Karpas-422 (cell line): ENCODE data around the gene LIN28A. TPM values are rescaled to one million over a fixed set of nuclear protein-coding genes. Genes with fewer than 3 reads are reported as not detected.

Experiments
- DNase-seq: peaks from one replicate; pipeline ENCODE4 v3.0.0-alpha.2; 2015
- H2AFZ ChIP-seq: fragments of 200-600 bp; sonication (generic); 2 replicates; pipeline ENCODE4 v1.6.1; 2014; ENCODE audit warnings: antibody characterized with exemption, low read length, mixed read lengths
- H3K27ac ChIP-seq: fragments of 200-600 bp; sonication (generic); 2 replicates; pipeline ENCODE4 v1.5.1; 2014; ENCODE audit warnings: mild to moderate bottlenecking, low read length, moderate library complexity
- H3K27me3 ChIP-seq: fragments of 200-600 bp; sonication (generic); 2 replicates; pipeline ENCODE4 v1.6.1; 2014; ENCODE audit warnings: low read length, mixed read lengths
- H3K36me3 ChIP-seq: fragments of 200-600 bp; sonication (generic); 2 replicates; pipeline ENCODE4 v1.6.1; 2014; ENCODE audit warnings: low read length, mixed read lengths; ENCODE audit not compliant: insufficient read depth
- H3K4me1 ChIP-seq: fragments of 200-600 bp; sonication (generic); 2 replicates; pipeline ENCODE4 v1.6.1; 2014; ENCODE audit warnings: mild to moderate bottlenecking, low read length, mixed read lengths
- H3K4me2 ChIP-seq: fragments of 200-600 bp; sonication (generic); 2 replicates; pipeline ENCODE4 v1.6.1; 2014; ENCODE audit warnings: low read length, low read depth, mild to moderate bottlenecking; ENCODE audit not compliant: poor library complexity, severe bottlenecking
- H3K4me3 ChIP-seq: fragments of 200-600 bp; sonication (generic); 2 replicates; pipeline ENCODE4 v1.5.1; 2014; ENCODE audit warnings: mild to moderate bottlenecking, antibody characterized with exemption, low read length, mixed read lengths
- H3K79me2 ChIP-seq: fragments of 200-600 bp; sonication (generic); 2 replicates; pipeline ENCODE4 v1.6.1; 2014; ENCODE audit warnings: mild to moderate bottlenecking, low read length, mixed read lengths
- H3K9ac ChIP-seq: fragments of 200-600 bp; sonication (generic); 2 replicates; pipeline ENCODE4 v1.6.0; 2014; ENCODE audit warnings: low read length
- H3K9me2 ChIP-seq: fragments of 200-600 bp; sonication (generic), shearing (Covaris generic); replicated peaks from 2 replicates; pipeline ENCODE4 v1.6.0; 2014; ENCODE audit warnings: mild to moderate bottlenecking, low read length, moderate library complexity; ENCODE audit not compliant: insufficient read depth
- H3K9me3 ChIP-seq: fragments of 300-700, 200-600 bp; sonication (generic); 2 replicates; pipeline ENCODE4 v1.6.1; 2014; ENCODE audit warnings: low read length, mixed read lengths
- H4K20me1 ChIP-seq: fragments of 200-600 bp; sonication (generic); 2 replicates; pipeline ENCODE4 v1.6.1; 2014; ENCODE audit warnings: mild to moderate bottlenecking, antibody characterized with exemption, low read length, low read depth; ENCODE audit not compliant: insufficient read depth
- total RNA-seq: library from RNA; depleted of rRNA; stranded (reverse); fragments of >200 nt; shearing (Covaris generic); gene quantifications from 2 replicates; pipeline ENCODE4 v1.2.3, GENCODE V29; 2014; ENCODE audit warnings: low replicate concordance

Gene LIN28A
- total RNA-seq, 1 experiment from 2014 or later, result 0.04 TPM

DNA sequence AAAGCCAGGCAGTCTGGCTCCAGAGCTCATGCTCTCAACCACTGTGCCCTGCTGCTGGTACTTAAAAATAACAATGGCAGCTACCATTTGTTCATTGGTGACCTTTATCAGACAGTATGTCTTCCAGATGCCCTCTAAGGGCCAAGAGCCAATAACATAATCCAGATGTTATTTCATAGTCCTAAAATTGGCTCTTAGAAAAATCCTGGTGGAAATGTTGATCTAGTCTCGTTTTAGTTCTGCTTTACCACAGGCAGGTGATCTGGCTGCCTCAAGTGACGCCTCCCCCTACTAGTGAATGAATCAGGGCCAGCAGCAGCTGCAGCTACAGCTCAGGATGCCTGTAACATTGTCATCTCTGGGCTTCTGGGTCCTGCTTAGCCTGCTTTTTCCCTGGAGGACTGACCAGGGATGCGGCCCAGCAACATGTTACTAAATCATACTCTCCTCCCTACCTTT lies 49.0 kb downstream of the LIN28A start:
- Histone ChIP-seq H3K9me2 (no peaks in the 10 kb centered on the region), H3K9ac (no peak overlapping the region), H3K4me3 (no peak overlapping the region), H4K20me1 (no peaks in the 10 kb centered on the region), H3K27ac (no peak overlapping the region), H2AFZ (no peak overlapping the region), H3K4me1 (no peaks in the 10 kb centered on the region), H3K36me3 (peaks cover 22% of the 10 kb centered on the region; the same call in 1 of the 2 replicates), H3K4me2 (no peak overlapping the region), H3K9me3 (no peaks in the 10 kb centered on the region), H3K27me3 (no peaks in the 10 kb centered on the region), H3K79me2 (no peaks in the 10 kb centered on the region)
- DNase-seq, result no peak

DNA sequence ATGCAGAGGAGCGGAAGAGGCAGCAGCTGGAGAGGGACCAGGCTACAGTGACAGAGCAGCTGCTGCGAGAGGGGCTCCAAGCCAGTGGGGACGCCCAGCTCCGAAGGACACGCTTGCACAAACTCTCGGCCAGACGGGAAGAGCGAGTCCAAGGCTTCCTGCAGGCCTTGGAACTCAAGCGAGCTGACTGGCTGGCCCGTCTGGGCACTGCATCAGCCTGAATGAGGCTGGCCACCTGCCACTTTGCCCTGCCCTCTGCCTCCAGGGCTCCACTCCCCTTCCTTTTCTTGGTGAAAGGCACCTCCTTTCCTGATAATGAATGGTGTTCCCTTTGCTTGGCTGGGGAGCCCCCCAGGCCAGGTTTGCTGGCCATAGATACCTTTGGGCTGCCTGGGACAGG lies 58.3 kb downstream of the LIN28A start:
- H3K27me3 ChIP-seq, result no peaks in the 10 kb centered on the region
- no peaks in the 10 kb centered on the region for H3K9me3 ChIP-seq
- H3K36me3 ChIP-seq, result peaks cover 29% of the 10 kb centered on the region
- peaks cover 13% of the 10 kb centered on the region for H4K20me1 ChIP-seq
- H3K4me1 ChIP-seq, result peaks cover 18% of the 10 kb centered on the region
- H3K9ac ChIP-seq, result no peak overlapping the region
- no peak for DNase-seq
- no peak overlapping the region for H2AFZ ChIP-seq
- no peak overlapping the region for H3K4me3 ChIP-seq
- H3K27ac ChIP-seq, result no peak overlapping the region
- H3K9me2 ChIP-seq, result no peaks in the 10 kb centered on the region
- no peak overlapping the region for H3K4me2 ChIP-seq
- peaks cover 9% of the 10 kb centered on the region for H3K79me2 ChIP-seq

DNA sequence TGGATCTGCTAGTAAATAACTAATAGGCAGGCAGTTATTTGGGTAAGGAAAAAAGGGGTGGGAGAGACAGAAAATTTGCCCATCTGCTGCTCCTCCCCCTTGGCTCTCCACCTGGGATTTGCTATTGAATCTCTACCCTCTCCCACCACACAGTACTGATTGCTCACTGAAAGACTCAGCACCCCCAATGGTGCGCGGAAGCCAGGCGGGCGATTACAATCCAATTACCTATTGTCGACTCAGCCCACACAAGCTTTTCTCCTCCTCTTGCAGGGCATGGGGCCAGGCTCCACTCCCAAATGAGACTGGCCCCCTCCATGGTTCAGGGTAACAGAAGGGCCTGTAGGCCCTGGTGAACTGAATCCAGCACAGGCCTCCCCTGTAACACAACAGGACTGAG lies 58.9 kb downstream of the LIN28A start:
- Histone ChIP-seq H2AFZ (no peak overlapping the region), H3K4me3 (no peak overlapping the region), H3K9ac (no peak overlapping the region), H3K9me3 (no peaks in the 10 kb centered on the region), H4K20me1 (peaks cover 18% of the 10 kb centered on the region), H3K36me3 (peaks cover 31% of the 10 kb centered on the region), H3K27ac (no peak overlapping the region), H3K4me2 (no peak overlapping the region), H3K27me3 (no peaks in the 10 kb centered on the region), H3K79me2 (peaks cover 11% of the 10 kb centered on the region), H3K9me2 (no peaks in the 10 kb centered on the region), H3K4me1 (peaks cover 23% of the 10 kb centered on the region)
- no peak for DNase-seq

DNA sequence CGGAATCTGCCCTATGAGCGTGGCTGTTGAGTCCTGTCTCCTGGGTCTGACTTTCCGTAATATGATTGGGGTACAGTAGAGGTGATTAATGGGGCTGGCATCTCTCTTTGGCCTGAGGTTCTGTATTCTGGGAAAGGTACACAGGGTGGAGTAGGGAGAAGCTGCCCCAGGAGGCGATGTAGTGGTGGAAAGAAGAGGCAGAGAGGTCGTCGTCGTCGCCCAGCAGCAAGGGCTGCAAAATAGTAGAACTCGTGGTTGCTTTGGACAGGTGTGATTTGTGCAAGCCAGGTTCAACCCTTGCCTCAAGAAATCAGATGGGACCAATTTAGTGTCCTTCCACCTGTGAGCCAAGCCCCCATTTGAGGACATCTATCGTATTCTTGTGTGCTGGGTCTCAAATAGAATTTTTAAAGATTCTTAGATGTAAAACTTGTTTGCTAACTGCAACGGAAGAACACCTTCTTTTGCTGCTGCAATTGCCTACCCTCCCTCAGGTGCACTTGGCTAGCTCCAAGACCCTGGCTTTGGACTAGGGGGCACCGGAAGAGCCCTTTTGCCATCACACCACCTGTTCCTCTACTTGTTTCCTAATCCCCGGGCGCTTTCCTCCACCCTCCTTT lies 60.4 kb downstream of the LIN28A start:
- H3K27ac ChIP-seq, result no peak overlapping the region
- H3K4me2 ChIP-seq, result peak overlapping the region; percentile 93
- no peaks in the 10 kb centered on the region for H3K27me3 ChIP-seq
- peak overlapping the region; percentile 99 for H3K9ac ChIP-seq
- no peaks in the 10 kb centered on the region for H3K9me3 ChIP-seq
- no peaks in the 10 kb centered on the region for H3K9me2 ChIP-seq
- peaks cover 11% of the 10 kb centered on the region for H3K79me2 ChIP-seq
- no peak overlapping the region for H2AFZ ChIP-seq
- H3K36me3 ChIP-seq, result peaks cover 37% of the 10 kb centered on the region
- H3K4me3 ChIP-seq, result peak overlapping the region; percentile 72
- H3K4me1 ChIP-seq, result peaks cover 23% of the 10 kb centered on the region
- DNase-seq, result peak; percentile 54
- peaks cover 22% of the 10 kb centered on the region for H4K20me1 ChIP-seq

DNA sequence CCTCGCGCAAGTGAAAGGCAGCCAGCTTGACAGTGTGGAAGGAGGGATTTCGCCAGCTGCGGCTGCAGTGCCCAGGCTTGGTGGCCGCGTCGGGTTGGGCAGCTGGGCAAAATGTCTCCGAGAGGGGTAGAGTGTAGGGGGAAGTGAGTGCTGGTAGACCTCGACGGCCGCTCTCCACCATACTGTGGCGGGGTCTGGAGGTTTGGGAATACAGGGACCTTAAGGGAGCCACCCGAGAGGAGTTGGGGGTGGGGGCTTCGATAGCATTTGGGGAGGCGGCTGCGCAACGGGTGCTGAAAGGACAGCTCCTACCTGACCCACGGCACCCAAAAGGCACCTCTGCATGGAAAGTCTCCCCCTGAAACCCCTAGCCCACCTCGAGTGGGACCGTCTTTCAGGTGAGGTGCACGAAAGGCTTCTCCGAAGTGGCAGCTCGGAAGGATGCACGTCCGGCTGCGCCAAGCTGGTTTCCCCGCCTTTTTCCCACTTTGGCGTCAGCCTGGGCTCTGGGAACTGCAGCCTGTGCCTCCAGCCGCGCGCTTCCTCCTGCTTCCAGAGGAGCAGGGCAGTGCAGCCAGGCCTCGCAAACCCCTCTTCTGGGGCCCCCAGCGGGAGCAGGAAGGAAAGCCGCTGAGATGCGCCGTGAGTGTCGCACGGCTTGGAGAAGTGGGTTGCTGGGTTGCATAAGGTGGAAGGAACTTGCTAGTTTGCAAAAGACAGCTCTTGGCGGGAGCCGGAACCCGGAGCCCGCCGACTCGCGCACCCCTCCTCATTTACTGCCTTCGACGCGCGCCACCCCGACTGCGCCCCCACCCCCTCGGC lies 61.1 kb downstream of the LIN28A start:
- Histone ChIP-seq H3K9me3 (no peaks in the 10 kb centered on the region), H3K9ac (peak overlapping the region; percentile 99), H3K79me2 (peaks cover 11% of the 10 kb centered on the region), H2AFZ (peak overlapping the region; percentile 48; the same call in 1 of the 2 replicates), H3K36me3 (peaks cover 39% of the 10 kb centered on the region), H3K4me3 (peak overlapping the region; percentile 72), H3K9me2 (no peaks in the 10 kb centered on the region), H4K20me1 (peaks cover 29% of the 10 kb centered on the region), H3K4me2 (peak overlapping the region; percentile 93), H3K27me3 (no peaks in the 10 kb centered on the region), H3K27ac (peak overlapping the region; percentile 19; the same call in 1 of the 2 replicates), H3K4me1 (peaks cover 23% of the 10 kb centered on the region)
- peak; percentile 74 for DNase-seq

DNA sequence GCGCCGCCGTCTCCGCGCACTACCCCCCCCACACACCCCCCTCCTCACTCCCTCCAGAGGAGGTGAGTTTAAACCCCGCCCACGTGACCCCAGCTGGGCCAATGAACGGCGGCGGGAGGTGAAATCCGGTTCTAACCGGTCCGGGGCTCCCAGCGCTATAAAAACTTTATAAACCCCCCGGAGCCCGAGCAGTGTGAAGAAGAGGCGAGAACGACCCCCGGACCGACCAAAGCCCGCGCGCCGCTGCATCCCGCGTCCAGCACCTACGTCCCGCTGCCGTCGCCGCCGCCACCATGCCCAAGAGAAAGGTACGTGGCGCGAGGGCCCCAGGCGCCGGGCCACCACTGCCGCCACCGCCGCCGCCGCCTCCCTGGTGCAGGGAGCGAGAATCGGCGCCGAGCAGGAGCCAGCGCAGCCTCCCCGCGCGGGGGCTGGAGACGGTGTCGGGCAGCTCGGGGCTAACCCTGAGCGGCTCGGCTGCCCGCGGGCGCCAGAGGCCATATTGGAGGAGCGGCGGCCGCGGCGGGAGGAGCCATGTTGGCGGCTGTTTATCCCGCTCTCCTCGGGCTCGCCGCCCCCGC lies 61.8 kb downstream of the LIN28A start, which contains the start of gene HMGN2:
TSS of gene HMGN2 (plus strand) at position 121 of the 581 bp plus-strand sequence. CDS start at position 294, 173 bp downstream.
- peak within 1 kb of the TSS; percentile 72 for H3K4me3 ChIP-seq
- peaks cover 29% of the 10 kb centered on the region for H4K20me1 ChIP-seq
- peak within 1 kb of the TSS; percentile 93 for H3K4me2 ChIP-seq
- H3K4me1 ChIP-seq, result peaks cover 23% of the 10 kb centered on the region
- H3K27me3 ChIP-seq, result no peaks in the 10 kb centered on the region
- peak within 1 kb of the TSS; percentile 48; the same call in 1 of the 2 replicates for H2AFZ ChIP-seq
- no peaks in the 10 kb centered on the region for H3K9me2 ChIP-seq
- H3K9me3 ChIP-seq, result no peaks in the 10 kb centered on the region
- peaks cover 11% of the 10 kb centered on the region for H3K79me2 ChIP-seq
- peaks cover 35% of the 10 kb centered on the region for H3K36me3 ChIP-seq
- H3K9ac ChIP-seq, result peak within 1 kb of the TSS; percentile 99
- peak within 1 kb of the TSS; percentile 90 for H3K27ac ChIP-seq
- DNase-seq, result peak; percentile 96

DNA sequence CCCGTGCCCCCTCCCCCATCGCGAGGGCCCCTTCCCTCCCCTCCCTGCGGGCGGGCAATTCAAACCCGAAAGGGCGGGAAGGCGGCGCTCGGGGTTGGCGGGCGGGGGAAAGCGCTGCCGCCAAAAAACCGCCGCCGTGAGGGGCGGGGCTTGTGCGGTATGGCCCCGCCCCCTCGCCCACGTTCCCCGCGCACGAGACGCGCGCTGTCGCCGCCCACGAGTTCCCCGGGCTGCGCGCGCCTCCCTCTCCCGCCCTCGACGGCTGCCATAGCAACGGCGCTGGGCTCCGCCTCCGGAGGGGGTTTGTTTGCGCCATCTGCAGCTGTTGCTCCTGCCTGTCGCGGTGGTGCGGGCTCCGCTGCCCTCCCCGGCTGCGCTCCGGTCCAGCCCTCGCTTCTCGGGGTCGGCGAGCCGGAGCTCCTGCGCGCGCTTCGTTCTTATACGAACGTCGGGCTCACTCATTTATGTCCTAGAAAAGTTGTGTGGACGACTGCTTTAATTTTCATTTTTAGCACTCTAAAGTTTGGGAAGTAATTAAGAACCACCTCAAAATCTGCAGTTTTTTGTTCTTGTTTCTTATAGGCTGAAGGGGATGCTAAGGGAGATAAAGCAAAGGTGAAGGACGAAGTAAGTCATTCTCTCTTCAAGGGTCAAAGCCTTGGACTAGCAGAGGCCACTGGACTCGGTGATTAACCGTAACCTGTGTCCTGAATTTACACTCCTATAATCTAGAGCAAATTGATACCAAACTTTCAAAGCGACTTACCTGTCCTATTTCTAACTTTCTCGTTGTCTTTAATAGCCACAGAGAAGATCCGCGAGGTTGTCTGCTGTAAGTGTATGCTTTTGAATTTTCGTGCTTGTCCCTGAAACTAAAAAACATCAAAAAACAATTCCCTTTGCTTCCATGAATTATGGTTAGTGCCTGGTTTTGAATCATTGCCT lies 62.6 kb downstream of the LIN28A start:
- peaks cover 23% of the 10 kb centered on the region for H3K4me1 ChIP-seq
- peak overlapping the region; percentile 99 for H3K9ac ChIP-seq
- H3K27me3 ChIP-seq, result no peaks in the 10 kb centered on the region
- peaks cover 11% of the 10 kb centered on the region for H3K79me2 ChIP-seq
- H3K27ac ChIP-seq, result peak overlapping the region; percentile 90
- peak overlapping the region; percentile 72 for H3K4me3 ChIP-seq
- no peaks in the 10 kb centered on the region for H3K9me2 ChIP-seq
- H2AFZ ChIP-seq, result no peak overlapping the region
- peaks cover 29% of the 10 kb centered on the region for H4K20me1 ChIP-seq
- H3K36me3 ChIP-seq, result peaks cover 31% of the 10 kb centered on the region
- DNase-seq, result peak; percentile 95
- peak overlapping the region; percentile 93 for H3K4me2 ChIP-seq
- H3K9me3 ChIP-seq, result no peaks in the 10 kb centered on the region
